CD4-positive, alpha-beta T cell treated with Interleukin-17A for 4 hours (primary cell): Measurements from ENCODE around the gene PIEZO1.

Experiments
- DNase-seq: peaks from one replicate; pipeline ENCODE4 v3.0.0-alpha.2; 2020; ENCODE audit warnings: mixed read lengths

Gene PIEZO1

GRCh38 chr16:88747588-88748301, 37.3 kb downstream of the PIEZO1 start:
- DNase-seq = peak; percentile 15

- no peak for DNase-seq
Observed at GRCh38 chr16:88746506-88746905, 38.5 kb downstream of the PIEZO1 start.

DNA sequence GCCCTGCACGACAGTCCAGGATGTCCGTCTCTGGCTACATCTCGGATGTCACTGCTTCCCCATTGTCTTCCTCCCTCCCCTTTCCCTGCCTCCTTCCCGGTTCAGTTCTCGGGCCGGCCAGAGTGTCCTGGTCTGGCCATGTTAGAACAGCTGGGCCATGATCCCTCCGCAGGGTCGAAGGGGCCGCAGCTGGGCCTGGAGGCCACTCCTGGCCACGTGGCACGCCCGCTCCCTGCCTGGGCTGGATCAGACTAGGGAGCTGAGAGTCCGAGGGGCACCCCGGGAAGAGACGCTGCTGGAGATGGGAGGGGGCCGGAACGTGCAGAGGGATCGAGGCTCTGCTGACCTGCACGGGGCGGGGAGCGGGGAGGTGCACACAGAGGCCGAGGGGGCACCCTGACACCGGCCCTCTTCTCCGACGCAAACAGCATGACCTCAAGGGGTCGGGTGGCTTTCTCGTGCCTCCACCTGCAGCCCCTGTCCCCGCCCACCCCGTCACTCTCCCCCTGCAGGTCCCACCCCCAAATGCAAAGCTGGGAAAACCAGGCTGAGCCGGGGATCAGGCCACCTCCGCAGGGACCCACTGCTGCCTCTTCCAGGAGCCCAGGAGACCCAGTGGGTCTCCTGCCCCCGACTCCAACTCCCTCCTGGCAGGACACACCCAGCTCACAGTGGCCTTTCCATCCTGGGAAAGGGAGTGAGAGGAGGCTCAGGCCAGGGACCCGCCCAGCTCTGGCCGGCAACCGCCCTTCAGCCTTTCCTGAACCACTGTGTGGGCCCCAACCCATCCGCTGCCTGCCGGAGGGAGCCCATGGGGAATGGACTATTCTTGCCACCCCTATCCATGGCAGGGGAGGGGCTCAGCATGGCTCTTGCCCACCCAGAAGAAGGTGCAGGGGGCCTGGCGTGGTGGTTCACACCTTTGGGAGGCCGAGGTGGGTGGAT, 40.2 kb downstream of the PIEZO1 start:
- no peak for DNase-seq

DNA sequence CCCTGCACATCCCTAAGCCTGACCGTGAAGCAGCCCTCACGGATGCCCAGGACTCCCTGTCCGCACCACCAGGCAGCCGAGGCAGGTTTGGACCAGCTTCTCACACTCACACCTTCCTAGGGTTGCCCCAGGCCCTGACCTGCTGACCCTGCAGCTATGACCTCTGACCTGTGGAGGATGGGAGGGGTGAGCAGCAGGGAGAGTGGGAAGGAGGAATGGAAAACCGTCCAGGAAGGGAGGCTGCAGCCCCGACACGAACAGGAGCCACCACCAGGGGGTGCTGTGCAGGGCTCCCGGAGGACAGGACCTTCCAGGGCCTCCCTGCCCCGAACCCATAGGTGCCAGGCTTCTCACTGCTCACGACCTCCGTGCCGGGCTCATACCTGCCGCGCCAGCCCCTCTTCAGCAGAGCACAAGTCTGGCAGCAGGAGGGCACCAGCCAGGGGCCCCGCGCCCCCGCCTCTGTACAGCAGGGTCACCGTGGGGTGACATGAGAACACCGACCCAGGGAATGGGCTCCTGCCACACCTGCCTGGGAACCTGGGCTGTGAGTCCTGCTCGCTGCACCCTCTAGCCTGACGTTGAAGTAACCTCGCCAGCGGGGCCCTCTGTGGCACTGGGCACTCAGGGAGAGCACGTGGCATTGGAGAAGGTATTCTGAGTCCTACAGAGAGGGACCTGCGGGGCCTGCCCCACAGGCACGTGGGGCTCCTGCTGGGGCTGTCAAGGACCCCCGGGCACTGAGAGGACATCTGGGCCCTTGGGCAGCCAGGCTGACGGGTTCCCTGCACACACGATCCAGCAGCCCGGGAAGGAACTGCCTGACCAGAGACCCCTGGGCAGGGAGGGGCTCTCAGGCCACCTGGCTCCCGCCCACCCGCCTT, 41.1 kb downstream of the PIEZO1 start:
- DNase-seq = peak; percentile 91

DNA sequence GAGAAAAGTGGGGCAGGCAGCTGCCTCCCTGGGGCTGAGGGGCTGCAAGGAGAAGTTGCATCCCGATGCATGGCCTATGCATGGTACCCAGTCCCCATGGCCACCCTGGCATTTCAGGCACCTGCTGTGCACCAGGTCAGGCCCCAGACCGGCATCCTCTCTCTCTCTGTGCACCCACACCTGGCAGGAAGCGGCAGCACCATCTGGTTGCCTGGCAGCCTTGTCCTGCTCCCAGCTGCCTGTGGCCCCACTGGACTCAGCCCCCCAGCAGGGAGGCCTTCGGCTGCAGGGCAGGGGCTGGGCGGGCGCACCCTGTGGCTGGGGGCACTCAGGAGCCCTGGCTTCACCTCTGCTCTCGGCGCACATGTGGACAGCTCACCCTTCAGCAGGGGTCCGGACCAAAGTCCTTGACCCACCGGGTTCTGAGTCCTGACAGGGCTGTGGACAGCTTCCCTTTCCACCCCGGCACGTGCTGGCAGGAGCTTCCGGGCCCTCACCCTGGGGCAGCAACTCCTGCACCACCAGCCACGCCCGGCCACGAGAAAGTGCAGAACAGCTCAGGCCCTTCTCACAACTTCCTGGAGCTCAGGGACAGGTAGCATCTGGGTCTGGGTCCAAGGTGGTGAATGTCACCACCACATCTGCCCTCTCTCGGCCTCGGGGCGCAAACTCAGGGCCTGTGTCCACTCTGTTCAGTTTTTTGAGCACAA, 42.0 kb downstream of the PIEZO1 start:
- no peak for DNase-seq

DNA sequence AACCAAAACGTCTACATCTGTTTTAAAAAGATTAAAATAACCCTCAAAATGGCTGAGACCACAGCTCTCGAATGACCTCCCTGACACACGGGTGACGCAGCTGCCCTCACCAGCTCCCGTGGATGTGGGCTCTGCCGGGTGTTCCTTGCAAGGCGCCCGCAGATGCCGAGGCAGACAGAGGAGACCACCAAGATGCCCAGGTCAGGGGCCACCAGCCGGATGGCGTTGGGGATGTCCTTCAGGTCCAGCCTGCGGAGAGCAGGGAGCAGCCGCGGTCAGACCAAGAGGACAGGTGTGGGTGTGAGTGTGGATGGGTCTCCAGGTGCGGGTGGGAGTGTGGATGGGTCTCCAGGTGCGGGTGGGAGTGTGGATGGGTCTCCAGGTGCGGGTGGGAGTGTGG, 43.7 kb downstream of the PIEZO1 start:
- DNase-seq = no peak

GRCh38 chr16:88740727-88741055, 44.3 kb downstream of the PIEZO1 start:
- no peak for DNase-seq

DNA sequence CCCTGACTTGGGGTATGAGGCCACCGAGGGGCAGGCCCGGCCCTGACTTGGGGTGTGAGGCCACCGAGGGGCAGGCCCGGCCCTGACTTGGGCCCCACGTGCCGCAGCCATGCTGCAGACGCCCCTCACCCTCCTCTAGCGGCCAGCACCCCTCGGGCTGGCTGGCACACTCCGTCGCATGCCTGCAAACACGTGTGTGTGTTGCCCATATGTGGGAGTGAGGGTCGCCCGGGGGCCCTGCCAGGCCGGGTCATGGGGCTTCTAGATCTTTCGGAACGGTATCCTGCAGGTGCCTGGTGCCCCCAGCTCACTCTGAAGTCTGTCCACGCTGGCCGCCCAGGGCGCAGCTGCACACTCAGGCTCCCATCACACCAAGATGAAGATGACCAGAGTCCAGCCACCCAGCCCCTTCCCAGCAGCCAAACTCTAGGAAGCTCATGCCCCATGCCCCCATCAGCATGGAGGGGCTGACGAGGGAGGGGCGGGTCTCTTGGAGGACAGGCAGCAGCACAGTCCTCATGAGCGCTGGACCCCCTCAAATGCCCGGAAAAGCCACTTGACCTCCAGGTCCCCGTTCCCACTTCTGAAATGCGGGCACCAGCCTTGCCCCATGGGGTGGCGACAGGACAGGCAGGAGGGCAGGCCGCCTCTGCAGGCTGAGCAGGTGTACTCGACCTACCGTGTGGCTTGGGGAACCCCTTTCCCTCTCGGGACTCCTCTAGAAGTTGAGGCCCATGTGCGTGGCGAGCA, 44.9 kb downstream of the PIEZO1 start:
- DNase-seq = no peak

DNA sequence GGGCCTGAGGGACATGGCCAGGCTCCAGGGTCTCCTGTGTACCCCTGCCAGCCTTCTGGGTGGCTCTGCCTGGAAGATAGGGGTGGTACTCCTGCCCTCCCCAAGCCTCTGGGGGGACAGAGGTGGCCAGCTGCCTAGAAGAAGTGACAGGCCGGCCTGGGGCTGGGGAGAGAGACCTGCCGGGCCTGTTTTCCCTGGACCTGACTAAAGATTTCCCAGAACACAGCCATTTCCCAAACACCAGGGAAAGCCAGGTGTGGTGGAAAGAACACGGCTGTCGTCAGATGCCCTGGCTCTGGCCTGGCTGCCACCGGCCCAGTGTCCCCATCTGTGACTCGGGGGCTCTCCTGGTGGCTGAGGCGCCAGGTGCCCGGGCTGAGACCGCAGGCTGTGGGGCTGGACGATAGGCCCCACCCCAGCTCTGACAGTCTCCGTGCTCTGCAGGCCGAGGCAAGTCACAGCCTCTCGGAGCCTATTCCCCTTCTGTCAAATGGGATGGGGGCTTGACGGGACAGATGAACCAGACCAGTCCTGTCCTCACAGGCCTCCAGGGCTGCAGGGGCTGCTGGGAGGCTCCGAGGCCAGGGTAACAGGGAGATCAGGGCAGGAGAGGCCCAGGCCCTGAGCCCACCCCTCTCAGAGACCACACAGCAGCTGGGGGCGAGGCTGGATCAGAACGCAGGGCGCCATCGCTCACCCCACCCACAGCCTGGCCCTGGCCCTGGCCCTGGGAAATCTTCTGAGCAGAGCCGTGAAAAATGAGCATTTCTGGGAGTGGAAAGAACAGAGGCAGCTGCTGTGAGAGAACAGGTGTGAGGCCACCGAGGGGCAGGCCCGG, 45.7 kb downstream of the PIEZO1 start:
- no peak for DNase-seq

- DNase-seq = no peak
Observed at GRCh38 chr16:88738151-88739084, 46.6 kb downstream of the PIEZO1 start.

GRCh38 chr16:88737298-88738150, 47.5 kb downstream of the PIEZO1 start:
- DNase-seq = peak; percentile 82

DNA sequence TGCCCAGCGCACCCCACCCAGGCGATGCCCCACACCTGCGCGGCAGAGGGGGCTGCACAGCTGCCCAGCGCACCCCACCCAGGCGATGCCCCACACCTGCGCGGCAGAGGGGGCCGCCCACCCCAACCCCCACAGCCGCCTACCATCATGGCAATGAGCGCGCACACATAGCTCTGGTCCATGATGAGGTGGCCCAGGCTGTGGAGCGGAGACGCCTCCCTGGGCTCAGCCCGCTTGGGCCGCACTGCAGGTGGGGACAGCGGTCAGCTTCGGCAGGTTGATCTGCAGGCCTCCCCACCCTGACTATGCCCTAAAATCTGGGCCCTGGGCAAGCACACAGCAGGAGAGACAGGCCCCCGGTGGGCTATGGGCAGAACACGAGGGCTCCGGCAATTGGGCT, 48.5 kb downstream of the PIEZO1 start:
- DNase-seq = no peak

GRCh38 chr16:88736088-88736487, 48.9 kb downstream of the PIEZO1 start:
- no peak for DNase-seq

- no peak for DNase-seq
Observed at GRCh38 chr16:88735616-88736015, 49.4 kb downstream of the PIEZO1 start.

DNA sequence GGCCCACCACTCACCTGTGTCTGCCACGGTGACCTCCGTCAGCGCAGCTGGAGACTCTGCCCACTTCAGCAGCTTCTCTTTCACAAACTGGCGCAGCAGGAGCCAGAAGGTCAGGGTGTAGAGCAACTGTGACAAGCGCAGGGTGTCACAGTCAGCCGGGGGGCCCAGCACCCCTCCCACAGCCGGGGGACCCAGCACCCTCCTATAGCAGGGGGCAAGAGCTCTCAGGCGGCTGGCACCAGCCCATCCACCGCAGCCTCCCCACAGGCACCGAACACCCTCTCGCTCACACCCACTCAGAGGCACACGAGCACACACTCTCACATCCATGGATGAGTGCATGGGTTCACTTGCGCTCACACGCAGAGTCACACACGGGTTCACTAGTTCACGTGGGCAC, 49.9 kb downstream of the PIEZO1 start:
- DNase-seq = no peak

DNA sequence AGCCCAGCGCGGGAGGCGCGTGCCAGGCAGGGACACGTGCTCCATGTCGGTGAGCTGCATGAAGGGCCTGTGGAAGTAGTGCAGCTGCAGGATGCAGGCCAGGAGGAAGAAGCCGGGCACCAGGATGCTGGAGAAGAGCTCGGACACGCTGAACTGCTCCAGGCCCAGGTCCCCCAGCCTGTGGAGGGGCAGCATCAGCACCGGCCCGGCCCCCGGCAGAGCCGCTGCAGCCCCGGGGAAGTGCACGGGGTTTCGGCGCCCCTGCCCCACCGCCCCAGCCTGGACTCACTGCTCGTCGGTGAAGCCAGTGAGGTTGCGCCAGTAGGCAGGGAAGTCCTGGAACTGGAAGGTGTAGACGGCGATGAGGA, 50.7 kb downstream of the PIEZO1 start:
- no peak for DNase-seq

GRCh38 chr16:88733630-88734360, 51.2 kb downstream of the PIEZO1 start:
- DNase-seq = no peak

DNA sequence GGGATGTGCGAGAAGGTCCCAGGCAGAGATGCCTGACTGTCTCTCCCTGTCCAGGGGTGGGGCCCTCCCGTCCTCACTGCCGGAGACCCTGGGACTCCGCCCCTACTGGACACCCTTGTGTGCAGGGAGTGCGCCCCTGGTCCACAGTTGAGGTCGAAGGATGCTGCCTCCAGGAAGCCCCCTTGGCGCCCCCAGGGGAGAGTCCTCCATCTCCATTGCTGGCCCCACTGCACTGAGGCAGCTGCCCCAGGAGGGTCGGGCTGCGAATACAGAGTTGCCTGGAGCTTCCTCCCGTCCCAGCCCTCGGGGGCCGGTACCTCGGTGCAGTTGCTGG, 52.1 kb downstream of the PIEZO1 start:
- no peak for DNase-seq
